Panc1 (cell line): Measurements from ENCODE around the gene MRPL20. TPM values are rescaled to one million over a fixed set of nuclear protein-coding genes. Genes with fewer than 3 reads are reported as not detected.

ENCODE experiments used
- ATAC-seq: fragments of 200-7000 bp; cut with Tn5 transposase; 2 replicates; pipeline ENCODE4 v1.9.1; 2020; ENCODE audit warnings: mild to moderate bottlenecking, moderate library complexity
- BruUV-seq: library from RNA; stranded (reverse); fragments of 400-500 nt; replicated peaks from 2 replicates; lab custom pipeline; 2021; lab: Mats Ljungman, UMichigan
- CTCF ChIA-PET: fragments of 300-600 bp; sonication (Branson Sonifier 250); formaldehyde crosslinking; loops from one replicate; lab custom pipeline; 2022; ENCODE audit warnings: antibody characterized with exemption; lab: Charles Lee
- POLR2A ChIA-PET: fragments of 300-600 bp; sonication (Branson Sonifier 250); formaldehyde crosslinking; loops from one replicate; lab custom pipeline; 2022; ENCODE audit warnings: antibody characterized with exemption; lab: Charles Lee
- DNase-seq: peaks from one replicate; pipeline ENCODE4 v3.0.0-alpha.2; 2010; ENCODE audit warnings: low read depth, low spot score
- H3K27ac ChIP-seq: 2 replicates; pipeline ENCODE4 v1.5.1; 2011; ENCODE audit warnings: mild to moderate bottlenecking, low read length, inconsistent platforms
- H3K27me3 ChIP-seq: fragments of 200-500 bp; sonication (Bioruptor generic); 2 replicates; pipeline ENCODE4 v1.6.0; 2014; ENCODE audit warnings: low read length, inconsistent platforms; ENCODE audit not compliant: control insufficient read depth, insufficient read depth
- H3K36me3 ChIP-seq: fragments of 200-500 bp; sonication (Bioruptor generic); 2 replicates; pipeline ENCODE4 v1.5.1; 2014; ENCODE audit warnings: inconsistent platforms, mild to moderate bottlenecking, low read length, moderate library complexity; ENCODE audit not compliant: control insufficient read depth, insufficient read depth
- H3K4me1 ChIP-seq: 2 replicates; pipeline ENCODE4 v1.5.1; 2011; ENCODE audit warnings: inconsistent platforms, mild to moderate bottlenecking, low read length, moderate library complexity; ENCODE audit not compliant: control insufficient read depth, insufficient read depth
- H3K4me3 ChIP-seq, 2 experiments: 2 replicates each; pipeline ENCODE4 v1.5.1; 2011 to 2012; ENCODE audit warnings: low read depth in 2 of 2, low read length in 2 of 2, mild to moderate bottlenecking in 2 of 2, inconsistent platforms in 1 of 2, moderate library complexity in 1 of 2
- H3K9me3 ChIP-seq: fragments of 200-500 bp; sonication (Bioruptor generic); 2 replicates; pipeline ENCODE4 v1.5.1; 2014; ENCODE audit warnings: low read depth, mild to moderate bottlenecking, inconsistent platforms, low read length, moderate library complexity; ENCODE audit not compliant: control insufficient read depth, insufficient read depth
- CTCF ChIP-seq: fragments of 450-650 bp; IDR thresholded peaks from 2 replicates; pipeline ENCODE4 v1.5.1; 2017; ENCODE audit warnings: mild to moderate bottlenecking
- POLR2AphosphoS5 ChIP-seq: IDR thresholded peaks from 2 replicates; pipeline ENCODE4 v1.6.1; 2012; ENCODE audit warnings: mild to moderate bottlenecking, low read depth, low read length, moderate library complexity
- REST ChIP-seq, 2 experiments: IDR thresholded peaks; 2 replicates each; pipeline ENCODE4 v1.6.1; 2011 to 2012; ENCODE audit warnings: low read depth in 2 of 2, control low read depth in 1 of 2, low read length in 1 of 2, mild to moderate bottlenecking in 1 of 2, moderate library complexity in 1 of 2; ENCODE audit not compliant: insufficient read depth in 1 of 2
- SIN3A ChIP-seq: IDR thresholded peaks from 2 replicates; pipeline ENCODE4 v1.6.1; 2012; ENCODE audit warnings: low read depth, mild to moderate bottlenecking, low read length, moderate library complexity, borderline replicate concordance; ENCODE audit not compliant: insufficient read depth
- TCF7L2 ChIP-seq: IDR thresholded peaks from 2 replicates; pipeline ENCODE4 v1.6.1; 2011; ENCODE audit warnings: mild to moderate bottlenecking, low read depth, low read length, inconsistent platforms
- in situ Hi-C: cut with HindIII; loops from 2 replicates; pipeline ENCODE4 v1.10.0; 2016; ENCODE audit warnings: low sequenced_read_pairs, low pct_unique_long_range_greater_than_20kb
- intact Hi-C: fragments of 100-400 bp; cut with micrococcal nuclease; formaldehyde crosslinking; loops from one replicate; pipeline ENCODE4 v1.10.0; 2022; ENCODE audit not compliant: unreplicated experiment
- total RNA-seq: library from RNA; stranded (reverse); gene quantifications from one replicate; pipeline ENCODE4 v1.2.1, GENCODE V29; 2021; ENCODE audit not compliant: unreplicated experiment

Gene MRPL20
- total RNA-seq, 1 experiment from 2014 or later: 196 TPM

- H3K4me1 ChIP-seq: peaks cover 9% of the 10 kb centered on the region
- peaks cover 29% of the 10 kb centered on the region for H3K36me3 ChIP-seq
- no peak overlapping the region for H3K27ac ChIP-seq
- in situ Hi-C loops (no loop called here), intact Hi-C loops (no loop called here)
- no peaks in the 10 kb centered on the region for H3K9me3 ChIP-seq
- no peaks in the 10 kb centered on the region for H3K27me3 ChIP-seq
- ChIA-PET POLR2A (no interaction called here), CTCF (no interaction called here)
- ATAC-seq (no peak), DNase-seq (no peak)
- no peak overlapping the region for H3K4me3 ChIP-seq
- TF ChIP-seq TCF7L2: no peak
- TF ChIP-seq REST (IDR thresholded peaks at IDR 0.05; ENCODE audit: insufficient read depth in 1 of 2, low read depth in 2 of 2, low read length in 1 of 2): no peak
- TF ChIP-seq CTCF: no peak
- TF ChIP-seq SIN3A: no peak
- no peak for TF ChIP-seq POLR2AphosphoS5
- no TSS peak for BruUV-seq
These were observed 14.1 kb downstream of the MRPL20 start for GRCh38 chr1:1393014-1393413.

- ATAC-seq (no peak), DNase-seq (no peak)
- H3K4me3 ChIP-seq: no peak overlapping the region
- in situ Hi-C loops: no loop called here
- ChIA-PET POLR2A (no interaction called here), CTCF (no interaction called here)
- H3K27me3 ChIP-seq: no peaks in the 10 kb centered on the region
- BruUV-seq: no TSS peak
- H3K36me3 ChIP-seq: peaks cover 35% of the 10 kb centered on the region
- TF ChIP-seq CTCF: no peak
- no peak for TF ChIP-seq TCF7L2
- no peak for TF ChIP-seq SIN3A
- no peak for TF ChIP-seq REST (IDR thresholded peaks at IDR 0.05; ENCODE audit: insufficient read depth in 1 of 2, low read depth in 2 of 2, low read length in 1 of 2)
- no peak for TF ChIP-seq POLR2AphosphoS5
- H3K4me1 ChIP-seq: no peaks in the 10 kb centered on the region
- H3K27ac ChIP-seq: no peak overlapping the region
- intact Hi-C loops: no loop called here
- no peaks in the 10 kb centered on the region for H3K9me3 ChIP-seq
These were observed 15.9 kb downstream of the MRPL20 start for GRCh38 chr1:1391225-1391624.
